Liver (tissue), 9 donors: ENCODE results near the gene HACD2. TPM values are rescaled to one million over a fixed set of nuclear protein-coding genes. Genes with fewer than 3 reads are reported as not detected.

Experiments
- DNase-seq: peaks from one replicate; pipeline ENCODE4 v3.0.0-alpha.2; 2017; ENCODE audit warnings: low spot score
- H3K27ac ChIP-seq, 2 donors: one replicate each; pipeline ENCODE4 v1.7.0; 2013; ENCODE audit warnings: inconsistent platforms in 2 of 2, low read length in 2 of 2, control low read depth in 1 of 2, low read depth in 1 of 2, mild to moderate bottlenecking in 1 of 2
- H3K27me3 ChIP-seq, 4 donors: one replicate each; pipeline versions ENCODE4 v1.6.1 to v1.7.0; 2013; ENCODE audit warnings: low read length in 3 of 4, inconsistent platforms in 1 of 4, mild to moderate bottlenecking in 1 of 4, moderate library complexity in 1 of 4; ENCODE audit not compliant: control insufficient read depth in 4 of 4, insufficient read depth in 4 of 4
- H3K36me3 ChIP-seq, 4 donors: one replicate each; pipeline versions ENCODE4 v1.6.1 to v1.7.0; 2013; ENCODE audit warnings: low read length in 3 of 4, mild to moderate bottlenecking in 3 of 4, low read depth in 1 of 4, moderate library complexity in 1 of 4; ENCODE audit not compliant: control insufficient read depth in 4 of 4, insufficient read depth in 3 of 4
- H3K4me1 ChIP-seq, 4 donors: one replicate each; pipeline versions ENCODE4 v1.6.1 to v1.7.0; 2013; ENCODE audit warnings: low read length in 3 of 4, mild to moderate bottlenecking in 3 of 4, moderate library complexity in 1 of 4; ENCODE audit not compliant: control insufficient read depth in 4 of 4, insufficient read depth in 4 of 4
- H3K4me3 ChIP-seq, 3 donors: one replicate each; pipeline versions ENCODE4 v1.6.1 to v1.7.0; 2013; ENCODE audit warnings: low read length in 3 of 3, control low read depth in 1 of 3, low read depth in 1 of 3, mild to moderate bottlenecking in 1 of 3
- H3K9ac ChIP-seq, 2 donors: one replicate each; pipeline ENCODE4 v1.7.0; 2013; ENCODE audit warnings: low read length in 2 of 2, mild to moderate bottlenecking in 2 of 2, moderate library complexity in 2 of 2, control low read depth in 1 of 2, low read depth in 1 of 2
- H3K9me3 ChIP-seq, 4 donors: one replicate each; pipeline versions ENCODE4 v1.6.1 to v1.7.0; 2013; ENCODE audit warnings: low read length in 3 of 4; ENCODE audit not compliant: control insufficient read depth in 4 of 4
- CTCF ChIP-seq: fragments of 150-350 bp; IDR thresholded peaks from 2 replicates; pipeline ENCODE4 v1.5.1; 2017; ENCODE audit warnings: improper control_type of control experiment, low read depth, low read length; ENCODE audit not compliant: missing input control
- EGR1 ChIP-seq, 2 donors: IDR thresholded peaks; 2 replicates each; pipeline ENCODE4 v1.6.1; 2016 to 2018; ENCODE audit warnings: antibody characterized with exemption in 2 of 2, low read depth in 2 of 2
- FOXA1 ChIP-seq: IDR thresholded peaks from 2 replicates; pipeline ENCODE4 v1.6.1; 2016; ENCODE audit warnings: antibody characterized with exemption
- FOXA2 ChIP-seq: IDR thresholded peaks from 2 replicates; pipeline ENCODE4 v1.6.1; 2016; ENCODE audit warnings: antibody characterized with exemption
- GABPA ChIP-seq, 2 donors: IDR thresholded peaks in 1 of 2; conservative IDR thresholded peaks in 1 of 2; 2 replicates each; pipeline ENCODE4 v1.6.1; 2016; ENCODE audit warnings: antibody characterized with exemption in 2 of 2, mild to moderate bottlenecking in 1 of 2, moderate library complexity in 1 of 2
- HNF4A ChIP-seq, 2 donors: conservative IDR thresholded peaks; 2 replicates each; pipeline ENCODE4 v1.6.1; 2016; ENCODE audit warnings: antibody characterized with exemption in 2 of 2, mild to moderate bottlenecking in 2 of 2
- HNF4G ChIP-seq: IDR thresholded peaks from 2 replicates; pipeline ENCODE4 v1.6.1; 2016; ENCODE audit warnings: antibody characterized with exemption
- JUND ChIP-seq, 2 donors: IDR thresholded peaks; 2 replicates each; pipeline ENCODE4 v1.6.1; 2016; ENCODE audit warnings: antibody characterized with exemption in 2 of 2
- MAX ChIP-seq: IDR thresholded peaks from 2 replicates; pipeline ENCODE4 v1.6.1; 2016; ENCODE audit warnings: antibody characterized with exemption
- NR2F2 ChIP-seq: IDR thresholded peaks from 2 replicates; pipeline ENCODE4 v1.6.1; 2016; ENCODE audit warnings: antibody characterized with exemption
- RAD21 ChIP-seq, 2 donors: IDR thresholded peaks; 2 replicates each; pipeline ENCODE4 v1.6.1; 2016; ENCODE audit warnings: antibody characterized with exemption in 2 of 2, mild to moderate bottlenecking in 2 of 2
- REST ChIP-seq: IDR thresholded peaks from 2 replicates; pipeline ENCODE4 v1.6.1; 2016; ENCODE audit warnings: antibody characterized with exemption, mild to moderate bottlenecking
- RXRA ChIP-seq, 2 donors: IDR thresholded peaks; 2 replicates each; pipeline ENCODE4 v1.6.1; 2017 to 2018; ENCODE audit warnings: antibody characterized with exemption in 2 of 2, mild to moderate bottlenecking in 1 of 2
- SP1 ChIP-seq: IDR thresholded peaks from 2 replicates; pipeline ENCODE4 v1.6.1; 2018; ENCODE audit warnings: antibody characterized with exemption, mild to moderate bottlenecking
- TAF1 ChIP-seq: conservative IDR thresholded peaks from 2 replicates; pipeline ENCODE4 v1.6.1; 2016; ENCODE audit warnings: antibody characterized with exemption, mild to moderate bottlenecking
- YY1 ChIP-seq: IDR thresholded peaks from 2 replicates; pipeline ENCODE4 v1.6.1; 2016; ENCODE audit warnings: antibody characterized with exemption, mild to moderate bottlenecking
- WGBS: extraction: QIAGEN DNeasy Blood & Tissue Kit; methylation state at CpG from one replicate; pipeline ENCODE4 v1.1.7; 2013; 5-methylcytosine and 5-hydroxymethylcytosine counted together
- polyA plus RNA-seq, 2 donors: library from polyadenylated mRNA; stranded (reverse) in 1 of 2; unstranded in 1 of 2; fragments of 200-250 nt in 1 of 2; fragments of >200 nt in 1 of 2; fragmentation: Nextera tagmentation in 1 of 2; extraction: Ambion mirVana in 1 of 2; gene quantifications; one replicate each; pipeline versions ENCODE4 v1.2.1 to v1.2.3, GENCODE V29; 2013 to 2015
- total RNA-seq, 2 donors: library from RNA; depleted of rRNA; stranded (reverse); fragments of >200 nt; gene quantifications; one replicate each; pipeline ENCODE4 v1.2.3, GENCODE V29; 2014
- TF ChIP-seq, protein P1 (sequence below): IDR thresholded peaks from 2 replicates; pipeline ENCODE4 v1.6.1; 2016; ENCODE audit warnings: antibody characterized with exemption
- donor health status: healthy.
- donor health status: healthy.
- donor health status: healthy.
- donor health status: healthy.
- donor health status: healthy.

Gene HACD2
- total and polyA plus RNA-seq, 4 donors: 14.8 to 45.2 (median 25.2) TPM

DNA sequence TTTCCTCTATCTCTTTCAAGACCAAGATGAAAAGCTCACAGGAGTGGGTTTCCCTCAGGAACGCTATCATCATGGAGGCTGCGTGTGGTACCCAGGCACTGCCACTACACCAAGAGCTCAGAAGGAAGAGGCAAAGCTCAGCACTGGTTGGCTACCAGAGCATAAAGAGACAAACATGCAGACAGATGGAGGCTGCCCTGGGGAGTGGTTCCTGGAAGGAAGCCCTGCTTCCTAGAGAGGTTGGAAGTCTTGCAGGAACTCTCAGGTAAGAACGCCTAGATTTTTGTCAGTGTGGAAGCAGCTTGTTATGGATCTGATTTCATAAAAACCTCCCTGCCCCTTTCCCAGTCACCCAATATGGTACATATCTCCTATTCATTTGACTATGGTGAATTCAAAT is 86.1 kb downstream of the HACD2 start:
- no peaks in the 10 kb centered on the region for H3K9me3 ChIP-seq
- H3K36me3 ChIP-seq: peaks cover 3 to 40% (median 33%) of the 10 kb centered on the region in 4 donors
- H3K27me3 ChIP-seq: no peaks in the 10 kb centered on the region
- no peaks in the 10 kb centered on the region for H3K4me1 ChIP-seq
- 98% methylated on average over 3 of the region's 3 CpGs for WGBS
- TF ChIP-seq JUND (IDR thresholded peaks at IDR 0.05): no peak
- TF ChIP-seq MAX: no peak
- no peak for TF ChIP-seq CTCF
- no peak for TF ChIP-seq REST
- TF ChIP-seq NR2F2: no peak
- no peak for TF ChIP-seq RAD21 (IDR thresholded peaks at IDR 0.05)
- no peak for TF ChIP-seq HNF4G
- no peak for TF ChIP-seq FOXA2
- TF ChIP-seq RXRA (IDR thresholded peaks at IDR 0.05): no peak
- TF ChIP-seq FOXA1: no peak
- TF ChIP-seq EGR1 (IDR thresholded peaks at IDR 0.05; ENCODE audit: low read depth in 2 of 2): no peak
- TF ChIP-seq SP1: no peak
- no peak for TF ChIP-seq TAF1
- TF ChIP-seq, protein P1, sequence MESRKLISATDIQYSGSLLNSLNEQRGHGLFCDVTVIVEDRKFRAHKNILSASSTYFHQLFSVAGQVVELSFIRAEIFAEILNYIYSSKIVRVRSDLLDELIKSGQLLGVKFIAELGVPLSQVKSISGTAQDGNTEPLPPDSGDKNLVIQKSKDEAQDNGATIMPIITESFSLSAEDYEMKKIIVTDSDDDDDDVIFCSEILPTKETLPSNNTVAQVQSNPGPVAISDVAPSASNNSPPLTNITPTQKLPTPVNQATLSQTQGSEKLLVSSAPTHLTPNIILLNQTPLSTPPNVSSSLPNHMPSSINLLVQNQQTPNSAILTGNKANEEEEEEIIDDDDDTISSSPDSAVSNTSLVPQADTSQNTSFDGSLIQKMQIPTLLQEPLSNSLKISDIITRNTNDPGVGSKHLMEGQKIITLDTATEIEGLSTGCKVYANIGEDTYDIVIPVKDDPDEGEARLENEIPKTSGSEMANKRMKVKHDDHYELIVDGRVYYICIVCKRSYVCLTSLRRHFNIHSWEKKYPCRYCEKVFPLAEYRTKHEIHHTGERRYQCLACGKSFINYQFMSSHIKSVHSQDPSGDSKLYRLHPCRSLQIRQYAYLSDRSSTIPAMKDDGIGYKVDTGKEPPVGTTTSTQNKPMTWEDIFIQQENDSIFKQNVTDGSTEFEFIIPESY: no peak
- no peak for TF ChIP-seq HNF4A (conservative IDR thresholded peaks at IDR 0.05)
- TF ChIP-seq YY1: no peak
- TF ChIP-seq GABPA (IDR thresholded peaks at IDR 0.05 in 1 of 2, conservative IDR thresholded peaks at IDR 0.05 in 1 of 2): no peak
- H3K27ac ChIP-seq: no peak overlapping the region
- no peak overlapping the region for H3K4me3 ChIP-seq
- H3K9ac ChIP-seq: no peak overlapping the region
- no peak for DNase-seq

DNA sequence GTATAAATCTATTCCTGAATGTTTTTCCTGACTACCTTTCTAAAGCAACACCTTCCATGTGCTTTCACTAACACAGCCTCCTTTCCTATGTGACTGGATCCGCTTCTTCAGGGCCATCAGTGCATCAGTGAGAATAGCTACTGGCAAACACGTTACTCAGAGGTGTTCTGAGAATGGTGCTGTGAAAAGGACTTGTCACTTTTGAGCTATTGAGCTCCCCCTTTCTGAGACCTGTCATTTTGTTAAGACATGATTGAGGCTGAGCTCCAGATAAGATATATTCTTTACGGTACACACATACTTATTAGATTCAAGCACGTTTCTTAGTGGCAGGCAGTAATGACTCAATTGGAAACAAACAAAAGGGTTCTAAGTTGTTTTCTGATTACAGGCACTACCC is 90.9 kb downstream of the HACD2 start:
- H3K36me3 ChIP-seq: peaks cover 3 to 41% (median 28%) of the 10 kb centered on the region in 4 donors
- H3K4me1 ChIP-seq: no peaks in the 10 kb centered on the region
- DNase-seq: no peak
- no peak for TF ChIP-seq HNF4A (conservative IDR thresholded peaks at IDR 0.05)
- TF ChIP-seq RAD21 (IDR thresholded peaks at IDR 0.05): no peak
- no peak overlapping the region for H3K4me3 ChIP-seq
- no peaks in the 10 kb centered on the region for H3K27me3 ChIP-seq
- no peak overlapping the region for H3K9ac ChIP-seq
- no peaks in the 10 kb centered on the region for H3K9me3 ChIP-seq
- WGBS: 91% methylated on average over 4 of the region's 4 CpGs
- no peak overlapping the region for H3K27ac ChIP-seq
